ENCODE data around the gene DPYD. TPM values are rescaled to one million over a fixed set of nuclear protein-coding genes. Genes with fewer than 3 reads are reported as not detected.

The DPYD gene
- total RNA-seq, 1 experiment from 2014 or later: 0.46 TPM

GRCh38 chr1:97061604-97062003 lies 859.2 kb downstream of the DPYD start:
- CTCF ChIA-PET: no interaction called here
- TF ChIP-seq, protein P1, sequence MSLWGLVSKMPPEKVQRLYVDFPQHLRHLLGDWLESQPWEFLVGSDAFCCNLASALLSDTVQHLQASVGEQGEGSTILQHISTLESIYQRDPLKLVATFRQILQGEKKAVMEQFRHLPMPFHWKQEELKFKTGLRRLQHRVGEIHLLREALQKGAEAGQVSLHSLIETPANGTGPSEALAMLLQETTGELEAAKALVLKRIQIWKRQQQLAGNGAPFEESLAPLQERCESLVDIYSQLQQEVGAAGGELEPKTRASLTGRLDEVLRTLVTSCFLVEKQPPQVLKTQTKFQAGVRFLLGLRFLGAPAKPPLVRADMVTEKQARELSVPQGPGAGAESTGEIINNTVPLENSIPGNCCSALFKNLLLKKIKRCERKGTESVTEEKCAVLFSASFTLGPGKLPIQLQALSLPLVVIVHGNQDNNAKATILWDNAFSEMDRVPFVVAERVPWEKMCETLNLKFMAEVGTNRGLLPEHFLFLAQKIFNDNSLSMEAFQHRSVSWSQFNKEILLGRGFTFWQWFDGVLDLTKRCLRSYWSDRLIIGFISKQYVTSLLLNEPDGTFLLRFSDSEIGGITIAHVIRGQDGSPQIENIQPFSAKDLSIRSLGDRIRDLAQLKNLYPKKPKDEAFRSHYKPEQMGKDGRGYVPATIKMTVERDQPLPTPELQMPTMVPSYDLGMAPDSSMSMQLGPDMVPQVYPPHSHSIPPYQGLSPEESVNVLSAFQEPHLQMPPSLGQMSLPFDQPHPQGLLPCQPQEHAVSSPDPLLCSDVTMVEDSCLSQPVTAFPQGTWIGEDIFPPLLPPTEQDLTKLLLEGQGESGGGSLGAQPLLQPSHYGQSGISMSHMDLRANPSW (CRISPR knock-in tag; conservative IDR thresholded peaks at IDR 0.05; ENCODE audit: low read depth): no peak
- TF ChIP-seq ELF4 (CRISPR knock-in tag; IDR thresholded peaks at IDR 0.05; ENCODE audit: low read depth) (no peak), ZNF396 (CRISPR knock-in tag; IDR thresholded peaks at IDR 0.05; ENCODE audit: borderline replicate concordance) (no peak), USF1 (CRISPR knock-in tag; IDR thresholded peaks at IDR 0.05) (no peak), ESRRA (CRISPR knock-in tag; IDR thresholded peaks at IDR 0.05; ENCODE audit: borderline replicate concordance) (no peak), IRF2 (CRISPR knock-in tag; IDR thresholded peaks at IDR 0.05; ENCODE audit: borderline replicate concordance, low read depth) (no peak), MXD4 (CRISPR knock-in tag; IDR thresholded peaks at IDR 0.05; ENCODE audit: borderline replicate concordance) (no peak), TEAD4 (CRISPR knock-in tag; IDR thresholded peaks at IDR 0.05) (no peak), ZNF121 (CRISPR knock-in tag; IDR thresholded peaks at IDR 0.05) (no peak), NFE2L1 (CRISPR knock-in tag; IDR thresholded peaks at IDR 0.05) (no peak)
- ATAC-seq (no peak), DNase-seq (ENCODE audit: low spot score) (no peak)
- POLR2A ChIA-PET: no interaction called here
- no peaks in the 10 kb centered on the region; the same call in 1 of the 2 replicates for H3K27me3 Mint-ChIP-seq (ENCODE audit: low read depth)
- no peak overlapping the region for H3K4me3 Mint-ChIP-seq
- peaks cover 49% of the 10 kb centered on the region for H3K36me3 Mint-ChIP-seq
- H3K4me1 Mint-ChIP-seq: no peaks in the 10 kb centered on the region
- peaks cover 88% of the 10 kb centered on the region for H3K9me3 Mint-ChIP-seq
- no peak overlapping the region for H3K27ac Mint-ChIP-seq

GRCh38 chr1:97056386-97056785 lies 864.4 kb downstream of the DPYD start:
- DNase-seq (ENCODE audit: low spot score) (no peak), ATAC-seq (no peak)
- H3K4me3 Mint-ChIP-seq: no peak overlapping the region
- peaks cover 53% of the 10 kb centered on the region for H3K36me3 Mint-ChIP-seq
- ChIA-PET CTCF (no interaction called here), POLR2A (no interaction called here)
- H3K9me3 Mint-ChIP-seq: peaks cover 67% of the 10 kb centered on the region
- no peaks in the 10 kb centered on the region; the same call in 1 of the 2 replicates for H3K27me3 Mint-ChIP-seq (ENCODE audit: low read depth)
- H3K27ac Mint-ChIP-seq: no peak overlapping the region
- TF ChIP-seq, protein P2, sequence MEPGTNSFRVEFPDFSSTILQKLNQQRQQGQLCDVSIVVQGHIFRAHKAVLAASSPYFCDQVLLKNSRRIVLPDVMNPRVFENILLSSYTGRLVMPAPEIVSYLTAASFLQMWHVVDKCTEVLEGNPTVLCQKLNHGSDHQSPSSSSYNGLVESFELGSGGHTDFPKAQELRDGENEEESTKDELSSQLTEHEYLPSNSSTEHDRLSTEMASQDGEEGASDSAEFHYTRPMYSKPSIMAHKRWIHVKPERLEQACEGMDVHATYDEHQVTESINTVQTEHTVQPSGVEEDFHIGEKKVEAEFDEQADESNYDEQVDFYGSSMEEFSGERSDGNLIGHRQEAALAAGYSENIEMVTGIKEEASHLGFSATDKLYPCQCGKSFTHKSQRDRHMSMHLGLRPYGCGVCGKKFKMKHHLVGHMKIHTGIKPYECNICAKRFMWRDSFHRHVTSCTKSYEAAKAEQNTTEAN (CRISPR knock-in tag; IDR thresholded peaks at IDR 0.05): no peak
- TF ChIP-seq SMAD3 (CRISPR knock-in tag; IDR thresholded peaks at IDR 0.05; ENCODE audit: borderline replicate concordance): no peak
- no peak for TF ChIP-seq JUN (CRISPR knock-in tag; IDR thresholded peaks at IDR 0.05)
- TF ChIP-seq RORB (CRISPR knock-in tag; IDR thresholded peaks at IDR 0.05): no peak
- no peak for TF ChIP-seq PRDM15 (CRISPR knock-in tag; IDR thresholded peaks at IDR 0.05)
- TF ChIP-seq ZNF121 (CRISPR knock-in tag; IDR thresholded peaks at IDR 0.05): no peak
- TF ChIP-seq ZNF232 (CRISPR knock-in tag; IDR thresholded peaks at IDR 0.05): no peak
- TF ChIP-seq RELA (CRISPR knock-in tag; IDR thresholded peaks at IDR 0.05; ENCODE audit: borderline replicate concordance): no peak
- no peak for TF ChIP-seq PRRX2 (CRISPR knock-in tag; IDR thresholded peaks at IDR 0.05)
- no peak for TF ChIP-seq EMX1 (CRISPR knock-in tag; IDR thresholded peaks at IDR 0.05)
- TF ChIP-seq MYBL2 (CRISPR knock-in tag; IDR thresholded peaks at IDR 0.05): no peak
- TF ChIP-seq, protein P3, sequence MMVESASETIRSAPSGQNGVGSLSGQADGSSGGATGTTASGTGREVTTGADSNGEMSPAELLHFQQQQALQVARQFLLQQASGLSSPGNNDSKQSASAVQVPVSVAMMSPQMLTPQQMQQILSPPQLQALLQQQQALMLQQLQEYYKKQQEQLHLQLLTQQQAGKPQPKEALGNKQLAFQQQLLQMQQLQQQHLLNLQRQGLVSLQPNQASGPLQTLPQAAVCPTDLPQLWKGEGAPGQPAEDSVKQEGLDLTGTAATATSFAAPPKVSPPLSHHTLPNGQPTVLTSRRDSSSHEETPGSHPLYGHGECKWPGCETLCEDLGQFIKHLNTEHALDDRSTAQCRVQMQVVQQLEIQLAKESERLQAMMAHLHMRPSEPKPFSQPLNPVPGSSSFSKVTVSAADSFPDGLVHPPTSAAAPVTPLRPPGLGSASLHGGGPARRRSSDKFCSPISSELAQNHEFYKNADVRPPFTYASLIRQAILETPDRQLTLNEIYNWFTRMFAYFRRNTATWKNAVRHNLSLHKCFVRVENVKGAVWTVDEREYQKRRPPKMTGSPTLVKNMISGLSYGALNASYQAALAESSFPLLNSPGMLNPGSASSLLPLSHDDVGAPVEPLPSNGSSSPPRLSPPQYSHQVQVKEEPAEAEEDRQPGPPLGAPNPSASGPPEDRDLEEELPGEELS (CRISPR knock-in tag; IDR thresholded peaks at IDR 0.05): no peak
- no peak for TF ChIP-seq GABPB1 (CRISPR knock-in tag; IDR thresholded peaks at IDR 0.05)
- H3K4me1 Mint-ChIP-seq: peaks cover 5% of the 10 kb centered on the region; the same call in 1 of the 2 replicates

Measured in WTC11 (cell line).